Neural cell (in vitro differentiated cells): ENCODE measurements around the gene GPC5. TPM values are rescaled to one million over a fixed set of nuclear protein-coding genes. Genes with fewer than 3 reads are reported as not detected.

Source experiments
- H2AFZ ChIP-seq: fragments of 200-600, 300-800 bp; sonication (generic), shearing (Covaris generic); 2 replicates; pipeline ENCODE4 v1.6.0; 2014; ENCODE audit warnings: low read depth, mild to moderate bottlenecking, antibody characterized with exemption, low read length, moderate library complexity
- H3F3A ChIP-seq: fragments of 200-600 bp; shearing (Covaris generic); 2 replicates; pipeline ENCODE4 v1.6.1; 2016; ENCODE audit warnings: mild to moderate bottlenecking, moderate library complexity, mixed read lengths, antibody characterized with exemption, low read length; ENCODE audit not compliant: insufficient read depth, poor library complexity, severe bottlenecking
- H3K27ac ChIP-seq: fragments of 200-600, 300-800 bp; sonication (generic), shearing (Covaris generic); 2 replicates; pipeline ENCODE4 v1.5.1; 2014; ENCODE audit warnings: mild to moderate bottlenecking, low read length, moderate library complexity
- H3K27me3 ChIP-seq: fragments of 300-800, 200-600 bp; sonication (generic), shearing (Covaris generic); 2 replicates; pipeline ENCODE4 v1.6.0; 2014; ENCODE audit warnings: mild to moderate bottlenecking, low read depth, low read length, moderate library complexity; ENCODE audit not compliant: insufficient read depth
- H3K36me3 ChIP-seq: fragments of 300-800, 200-600 bp; sonication (generic), shearing (Covaris generic); 2 replicates; pipeline ENCODE4 v1.5.1; 2014; ENCODE audit warnings: mild to moderate bottlenecking, antibody characterized with exemption, low read length, moderate library complexity; ENCODE audit not compliant: insufficient read depth
- H3K4me2 ChIP-seq: fragments of 300-800, 200-600 bp; sonication (generic), shearing (Covaris generic); 2 replicates; pipeline ENCODE4 v1.6.0; 2014; ENCODE audit warnings: mild to moderate bottlenecking, low read length
- H3K4me3 ChIP-seq: fragments of 300-800, 200-600 bp; sonication (generic), shearing (Covaris generic); 2 replicates; pipeline ENCODE4 v1.5.1; 2014; ENCODE audit warnings: mild to moderate bottlenecking, low read length, moderate library complexity
- H3K79me2 ChIP-seq: fragments of 200-600 bp; shearing (Covaris generic); replicated peaks from 2 replicates; pipeline ENCODE4 v1.6.0; 2014; ENCODE audit warnings: mild to moderate bottlenecking, low read length, moderate library complexity; ENCODE audit not compliant: insufficient read depth
- H3K9ac ChIP-seq: fragments of 300-800, 200-600 bp; sonication (generic), shearing (Covaris generic); 2 replicates; pipeline ENCODE4 v1.6.1; 2016; ENCODE audit warnings: mild to moderate bottlenecking, low read length, mixed read lengths
- H3K9me2 ChIP-seq: fragments of 200-600 bp; shearing (Covaris generic); 2 replicates; pipeline ENCODE4 v1.6.1; 2016; ENCODE audit warnings: mild to moderate bottlenecking, low read length, mixed read lengths; ENCODE audit not compliant: insufficient read depth
- H3K9me3 ChIP-seq: fragments of 200-600, 300-800 bp; sonication (generic), shearing (Covaris generic); 2 replicates; pipeline ENCODE4 v1.6.1; 2016; ENCODE audit warnings: mild to moderate bottlenecking, mixed run types, low read length, moderate library complexity, mixed read lengths
- H4K20me1 ChIP-seq: fragments of 200-600 bp; shearing (Covaris generic); 2 replicates; pipeline ENCODE4 v1.6.1; 2016; ENCODE audit warnings: mild to moderate bottlenecking, mixed run types; ENCODE audit not compliant: insufficient read depth
- CTCF ChIP-seq: fragments of 450-650 bp; IDR thresholded peaks from 2 replicates; pipeline ENCODE4 v1.5.1; 2014; ENCODE audit warnings: antibody characterized with exemption, mild to moderate bottlenecking, moderate library complexity; ENCODE audit not compliant: poor library complexity, severe bottlenecking
- EP300 ChIP-seq: fragments of 450-650 bp; conservative IDR thresholded peaks from 2 replicates; pipeline ENCODE4 v1.6.1; 2014; ENCODE audit warnings: antibody characterized with exemption, mild to moderate bottlenecking, moderate library complexity; ENCODE audit not compliant: poor library complexity, severe bottlenecking
- EZH2 ChIP-seq: fragments of 200-600, 300-800 bp; shearing (Covaris generic), sonication (generic); IDR thresholded peaks from 2 replicates; pipeline ENCODE4 v1.6.1; 2014; ENCODE audit warnings: antibody characterized with exemption, low read length, borderline replicate concordance, mild to moderate bottlenecking; ENCODE audit not compliant: insufficient read depth, poor library complexity, severe bottlenecking
- MXI1 ChIP-seq: fragments of 450-650 bp; conservative IDR thresholded peaks from 2 replicates; pipeline ENCODE4 v1.6.1; 2014; ENCODE audit warnings: antibody characterized with exemption, mild to moderate bottlenecking; ENCODE audit not compliant: poor library complexity, severe bottlenecking
- POLR2AphosphoS5 ChIP-seq: IDR thresholded peaks from 2 replicates; pipeline ENCODE4 v1.6.1; 2012
- RAD21 ChIP-seq: fragments of 450-650 bp; conservative IDR thresholded peaks from 2 replicates; pipeline ENCODE4 v1.6.1; 2014; ENCODE audit warnings: antibody characterized with exemption, mild to moderate bottlenecking, moderate library complexity
- REST ChIP-seq: IDR thresholded peaks from 2 replicates; pipeline ENCODE4 v1.6.1; 2012; ENCODE audit warnings: borderline replicate concordance
- SMC3 ChIP-seq: fragments of 450-650 bp; conservative IDR thresholded peaks from 2 replicates; pipeline ENCODE4 v1.6.1; 2014; ENCODE audit warnings: antibody characterized with exemption, mild to moderate bottlenecking, moderate library complexity; ENCODE audit not compliant: poor library complexity
- TAF1 ChIP-seq: IDR thresholded peaks from 2 replicates; pipeline ENCODE4 v1.6.1; 2012; ENCODE audit warnings: low read depth
- polyA plus RNA-seq: library from polyadenylated mRNA; depleted of rRNA; stranded (reverse); fragments of >200 nt; gene quantifications from 2 replicates; pipeline ENCODE4 v1.2.3, GENCODE V29; 2014

The GPC5 gene
- polyA plus RNA-seq, 1 donor from 2014 or later, result 5.0 TPM

- Histone ChIP-seq H3K27ac (no peak overlapping the region), H3K9me2 (no peaks in the 10 kb centered on the region), H3K4me2 (no peak overlapping the region), H3F3A (no peaks in the 10 kb centered on the region), H3K27me3 (no peaks in the 10 kb centered on the region), H3K9me3 (no peaks in the 10 kb centered on the region), H4K20me1 (no peaks in the 10 kb centered on the region), H3K4me3 (no peak overlapping the region), H3K79me2 (no peaks in the 10 kb centered on the region), H3K36me3 (no peaks in the 10 kb centered on the region), H2AFZ (no peak overlapping the region), H3K9ac (no peak overlapping the region)
- no peak for TF ChIP-seq TAF1
- TF ChIP-seq CTCF, result no peak
- TF ChIP-seq REST, result no peak
- no peak for TF ChIP-seq EP300
- TF ChIP-seq POLR2AphosphoS5, result no peak
- no peak for TF ChIP-seq MXI1
- TF ChIP-seq RAD21, result no peak
- no peak for TF ChIP-seq EZH2
- TF ChIP-seq SMC3, result no peak
Measured at GRCh38 chr13:92821324-92821723, 1422.9 kb downstream of the GPC5 start.

GRCh38 chr13:92823059-92823458 is 1424.6 kb downstream of the GPC5 start:
- no peaks in the 10 kb centered on the region for H3K9me2 ChIP-seq
- no peak overlapping the region for H3K4me3 ChIP-seq
- H3F3A ChIP-seq, result no peaks in the 10 kb centered on the region
- no peaks in the 10 kb centered on the region for H4K20me1 ChIP-seq
- no peak overlapping the region for H3K4me2 ChIP-seq
- no peak overlapping the region for H3K9ac ChIP-seq
- H3K27ac ChIP-seq, result no peak overlapping the region
- H3K9me3 ChIP-seq, result no peaks in the 10 kb centered on the region
- TF ChIP-seq CTCF (no peak), SMC3 (no peak), POLR2AphosphoS5 (no peak), RAD21 (no peak), EP300 (no peak), TAF1 (no peak), EZH2 (no peak), MXI1 (no peak), REST (no peak)
- H3K79me2 ChIP-seq, result no peaks in the 10 kb centered on the region
- H3K36me3 ChIP-seq, result no peaks in the 10 kb centered on the region
- H3K27me3 ChIP-seq, result no peaks in the 10 kb centered on the region
- H2AFZ ChIP-seq, result no peak overlapping the region
